ENCODE data around the gene NRTN.
A peak's percentile ranks its signal among the peaks of the same experiment; 100 is the strongest.

NRTN gene

GRCh38 chr19:5817218-5817617 lies 12.4 kb downstream of the NRTN start:
- DNase-seq = no peak

GRCh38 chr19:5818594-5818993 lies 13.7 kb downstream of the NRTN start:
- no peak for DNase-seq

GRCh38 chr19:5820785-5821184 lies 15.9 kb downstream of the NRTN start:
- DNase-seq = no peak

GRCh38 chr19:5821521-5822180 lies 16.8 kb downstream of the NRTN start:
- no peak for DNase-seq

GRCh38 chr19:5822181-5822844 lies 17.4 kb downstream of the NRTN start:
- no peak for DNase-seq

GRCh38 chr19:5823579-5824281 lies 18.9 kb downstream of the NRTN start:
- DNase-seq = no peak

- DNase-seq = no peak
Observed at GRCh38 chr19:5824751-5825150, 19.9 kb downstream of the NRTN start.

- no peak for DNase-seq
Observed at GRCh38 chr19:5825178-5825577, 20.3 kb downstream of the NRTN start.

- DNase-seq = peak; percentile 42
Observed at GRCh38 chr19:5826531-5827341, 21.9 kb downstream of the NRTN start.

- no peak for DNase-seq
Observed at GRCh38 chr19:5827342-5827890, 22.5 kb downstream of the NRTN start.

- DNase-seq = no peak
Observed at GRCh38 chr19:5827891-5828660, 23.2 kb downstream of the NRTN start.

- no peak for DNase-seq
Observed at GRCh38 chr19:5828661-5829566, 24.0 kb downstream of the NRTN start.

- no peak for DNase-seq
Observed at GRCh38 chr19:5829567-5830310, 24.9 kb downstream of the NRTN start.

- DNase-seq = no peak
Observed at GRCh38 chr19:5831159-5831558, 26.3 kb downstream of the NRTN start.

GRCh38 chr19:5832061-5832460 lies 27.2 kb downstream of the NRTN start:
- no peak for DNase-seq

- DNase-seq = no peak
Observed at GRCh38 chr19:5832527-5833216, 27.8 kb downstream of the NRTN start.

GRCh38 chr19:5837761-5838352 lies 33.0 kb downstream of the NRTN start:
- DNase-seq = no peak

- no peak for DNase-seq
Observed at GRCh38 chr19:5838353-5839064, 33.6 kb downstream of the NRTN start.

All from NCI-H1694 treated with DMSO at 0.1 percent for 48 hours (cell line).